ENCODE results near the gene ST3GAL4.
A peak's percentile ranks its signal among the peaks of the same experiment; 100 is the strongest.

The ST3GAL4 gene

GRCh38 chr11:126331286-126331685, 24.2 kb upstream of the ST3GAL4 start:
- no peak for DNase-seq

GRCh38 chr11:126332221-126332711, 23.2 kb upstream of the ST3GAL4 start:
- DNase-seq, result no peak

DNA sequence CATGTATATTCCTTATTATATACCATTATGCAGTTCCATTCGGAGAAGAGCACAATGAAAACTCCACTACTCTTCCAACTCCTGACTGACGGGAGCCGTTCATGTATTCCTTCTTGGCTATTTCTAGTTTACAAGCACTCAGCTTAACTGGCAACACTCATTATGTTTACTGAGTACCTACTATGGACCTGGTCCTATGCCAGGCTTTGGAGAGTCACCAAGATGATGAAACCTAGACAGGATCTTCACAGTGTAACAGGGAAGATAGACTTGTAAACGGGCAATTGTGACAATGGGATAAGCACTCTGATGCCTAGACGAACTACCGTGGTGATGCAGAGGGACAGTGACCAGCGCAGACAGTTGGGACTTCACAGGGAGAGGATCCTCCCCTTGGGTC, 22.3 kb upstream of the ST3GAL4 start:
- no peak for DNase-seq

DNA sequence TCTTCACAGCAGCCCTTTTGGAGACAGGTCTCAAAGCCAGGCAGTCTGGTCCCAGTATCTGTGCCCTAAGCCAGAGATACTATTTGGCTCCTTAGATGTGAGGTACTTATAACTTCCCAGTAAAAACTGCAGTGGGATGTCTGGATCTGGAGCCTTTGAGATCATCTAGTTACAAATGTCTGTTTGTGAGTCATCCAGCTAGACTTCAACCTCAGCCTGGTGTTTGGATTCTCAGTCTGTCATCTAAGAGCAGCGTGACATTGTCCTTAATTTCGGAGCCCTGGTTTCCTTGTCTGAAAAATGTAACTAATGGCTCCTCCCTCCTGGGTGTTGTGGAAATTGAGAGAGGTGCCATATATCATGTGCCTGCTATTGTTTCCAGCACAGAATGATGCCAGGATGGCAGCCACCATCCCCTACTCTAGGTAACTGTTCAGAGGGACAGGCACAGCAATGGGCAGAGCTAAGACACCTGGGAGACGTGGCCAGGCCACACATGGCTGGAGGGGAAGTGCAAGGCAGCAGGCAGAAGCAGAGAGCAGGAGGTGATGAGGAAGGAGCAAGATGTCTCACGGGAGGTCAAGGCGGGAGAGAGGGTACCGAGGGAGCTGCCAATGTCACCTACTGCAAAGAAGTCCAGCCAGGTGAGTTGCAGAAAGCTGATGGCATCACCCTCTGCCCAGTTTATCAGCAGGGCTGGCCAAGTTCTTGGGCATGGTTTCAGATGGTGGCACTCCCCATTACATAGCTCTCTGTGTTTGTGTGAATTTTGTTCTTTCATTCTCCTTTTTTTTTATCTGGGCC, 20.6 kb upstream of the ST3GAL4 start:
- no peak for DNase-seq

- DNase-seq, result no peak
These were observed 20.1 kb upstream of the ST3GAL4 start for GRCh38 chr11:126335463-126335760.

GRCh38 chr11:126336138-126336541, 19.3 kb upstream of the ST3GAL4 start:
- no peak for DNase-seq

- DNase-seq, result no peak
These were observed 18.8 kb upstream of the ST3GAL4 start for GRCh38 chr11:126336671-126337101.

GRCh38 chr11:126337126-126337473, 18.4 kb upstream of the ST3GAL4 start:
- DNase-seq, result no peak

DNA sequence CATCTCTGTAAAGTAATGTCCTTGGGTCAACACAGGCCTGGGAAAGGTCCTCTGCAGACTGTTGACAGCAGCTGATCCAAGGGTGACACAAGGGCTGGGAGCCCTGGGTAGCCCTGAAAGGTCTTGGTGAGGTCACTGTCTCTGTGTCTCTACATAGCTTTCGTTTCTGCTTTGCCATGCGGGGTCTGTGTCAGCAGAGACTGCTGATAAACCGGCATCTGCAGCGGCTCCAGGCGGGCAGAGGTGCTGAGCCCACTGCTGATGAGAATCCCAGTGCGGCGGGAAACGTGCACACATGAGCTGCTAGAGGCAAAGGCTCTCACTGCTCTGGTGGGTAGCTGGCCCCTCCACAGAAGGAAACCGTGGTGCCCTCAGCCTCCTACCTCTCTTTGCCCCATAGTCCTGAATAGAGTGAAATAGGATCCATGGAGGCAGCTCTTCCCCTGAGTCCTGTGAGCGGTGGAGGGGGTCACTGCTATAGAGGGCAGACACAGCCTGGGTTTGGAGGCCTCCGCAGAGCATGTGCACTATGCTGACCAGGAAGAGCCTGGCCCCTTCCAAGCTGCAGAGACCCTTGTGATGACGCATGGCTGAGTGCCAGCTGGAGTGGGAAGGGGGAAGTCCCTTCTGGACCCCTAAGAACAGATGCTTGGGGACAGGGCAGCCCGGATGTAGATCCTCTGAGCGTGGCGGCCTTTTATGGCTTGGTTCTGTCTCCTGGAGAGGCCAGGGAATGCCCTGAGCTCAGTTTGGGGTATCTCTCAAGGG, 17.8 kb upstream of the ST3GAL4 start:
- DNase-seq, result no peak

- no peak for DNase-seq
These were observed 17.0 kb upstream of the ST3GAL4 start for GRCh38 chr11:126338346-126339055.

- DNase-seq, result no peak
These were observed 16.2 kb upstream of the ST3GAL4 start for GRCh38 chr11:126339073-126339862.

GRCh38 chr11:126339863-126340434, 15.5 kb upstream of the ST3GAL4 start:
- no peak for DNase-seq

GRCh38 chr11:126340960-126341606, 14.4 kb upstream of the ST3GAL4 start:
- DNase-seq, result no peak

GRCh38 chr11:126341760-126342161, 13.7 kb upstream of the ST3GAL4 start:
- no peak for DNase-seq

DNA sequence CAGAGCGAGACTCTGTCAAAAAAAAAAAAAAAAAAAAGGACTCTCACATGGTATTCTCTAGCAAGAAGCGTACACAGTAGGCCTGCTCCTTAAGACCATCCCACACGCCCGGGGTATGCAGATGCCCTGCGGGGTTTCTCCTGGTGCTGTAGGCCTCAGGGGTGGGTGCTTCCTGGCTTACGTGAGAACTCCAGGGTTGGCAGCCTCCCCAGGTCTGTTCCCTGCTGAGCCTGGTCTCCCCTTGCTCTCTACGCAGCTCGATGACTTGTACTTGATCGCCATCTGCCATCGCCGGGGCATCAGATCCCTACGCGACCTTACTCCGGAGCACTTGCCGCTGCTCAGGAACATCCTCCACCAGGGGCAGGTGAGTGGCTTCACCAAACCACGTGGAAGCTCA, 12.4 kb upstream of the ST3GAL4 start:
- no peak for DNase-seq

GRCh38 chr11:126344141-126345080, 11.1 kb upstream of the ST3GAL4 start:
- no peak for DNase-seq

DNA sequence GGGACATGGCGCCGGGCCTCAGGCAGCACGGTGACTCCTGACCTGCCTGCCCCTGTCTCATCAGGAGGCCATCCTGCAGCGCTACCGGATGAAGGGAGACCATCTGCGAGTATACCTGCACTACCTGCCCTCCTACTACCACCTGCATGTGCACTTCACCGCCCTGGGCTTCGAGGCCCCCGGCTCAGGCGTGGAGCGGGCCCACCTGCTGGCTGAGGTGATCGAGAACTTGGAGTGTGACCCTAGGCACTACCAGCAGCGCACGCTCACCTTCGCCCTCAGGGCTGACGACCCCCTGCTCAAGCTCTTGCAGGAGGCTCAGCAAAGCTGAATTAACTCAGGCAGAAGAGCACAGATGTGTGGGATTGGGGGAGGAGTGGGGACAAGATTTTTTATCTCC, 10.2 kb upstream of the ST3GAL4 start:
- peak in 1 of 3 experiments; percentile 31 for DNase-seq

- DNase-seq, result peak in 2 of 3 experiments; percentile 85 to 93
These were observed 9.5 kb upstream of the ST3GAL4 start for GRCh38 chr11:126345759-126346585.

GRCh38 chr11:126346586-126346940, 8.9 kb upstream of the ST3GAL4 start:
- no peak for DNase-seq

DNA sequence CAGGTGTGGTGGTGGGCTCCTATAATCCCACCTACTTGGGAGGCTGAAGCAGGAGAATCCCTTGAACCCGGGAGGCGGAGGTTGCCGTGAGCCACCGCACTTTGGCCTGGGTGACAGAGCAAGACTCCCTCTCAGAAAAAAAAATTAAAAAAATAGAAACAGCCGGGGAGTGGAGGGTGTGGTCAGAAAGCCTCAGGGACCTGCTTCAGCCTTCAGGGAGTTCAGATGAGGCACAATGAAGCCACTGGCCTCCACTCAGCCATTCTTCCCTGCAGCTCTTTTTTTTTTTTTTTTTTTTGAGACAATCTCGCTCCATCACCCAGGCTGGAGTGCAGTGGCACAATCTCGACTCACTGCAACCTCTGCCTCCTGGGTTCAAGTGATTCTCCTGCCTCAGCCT, 8.5 kb upstream of the ST3GAL4 start:
- peak in 1 of 3 experiments; percentile 69 for DNase-seq
